Esophagus squamous epithelium (tissue), 4 donors: ENCODE measurements around the gene PPP1R14C.

Experiments used
- POLR2A ChIP-seq, 4 donors: fragments of 450-650 bp; IDR thresholded peaks; one replicate each; pipeline ENCODE4 v1.6.1; 2017; ENCODE audit warnings: antibody characterized with exemption in 4 of 4, mild to moderate bottlenecking in 4 of 4, moderate library complexity in 3 of 4
- TF ChIP-seq, protein P1 (sequence below), 6 experiments: fragments of 450-650 bp in 4 of 6; fragments of 200-600 bp in 2 of 6; sonication (generic) in 2 of 6; IDR thresholded peaks; one replicate each; pipeline ENCODE4 v1.5.1; 2016 to 2019; ENCODE audit warnings: antibody characterized with exemption in 6 of 6, mild to moderate bottlenecking in 4 of 6, moderate library complexity in 4 of 6

- no peak for TF ChIP-seq POLR2A (IDR thresholded peaks at IDR 0.05)
- TF ChIP-seq, protein P1, sequence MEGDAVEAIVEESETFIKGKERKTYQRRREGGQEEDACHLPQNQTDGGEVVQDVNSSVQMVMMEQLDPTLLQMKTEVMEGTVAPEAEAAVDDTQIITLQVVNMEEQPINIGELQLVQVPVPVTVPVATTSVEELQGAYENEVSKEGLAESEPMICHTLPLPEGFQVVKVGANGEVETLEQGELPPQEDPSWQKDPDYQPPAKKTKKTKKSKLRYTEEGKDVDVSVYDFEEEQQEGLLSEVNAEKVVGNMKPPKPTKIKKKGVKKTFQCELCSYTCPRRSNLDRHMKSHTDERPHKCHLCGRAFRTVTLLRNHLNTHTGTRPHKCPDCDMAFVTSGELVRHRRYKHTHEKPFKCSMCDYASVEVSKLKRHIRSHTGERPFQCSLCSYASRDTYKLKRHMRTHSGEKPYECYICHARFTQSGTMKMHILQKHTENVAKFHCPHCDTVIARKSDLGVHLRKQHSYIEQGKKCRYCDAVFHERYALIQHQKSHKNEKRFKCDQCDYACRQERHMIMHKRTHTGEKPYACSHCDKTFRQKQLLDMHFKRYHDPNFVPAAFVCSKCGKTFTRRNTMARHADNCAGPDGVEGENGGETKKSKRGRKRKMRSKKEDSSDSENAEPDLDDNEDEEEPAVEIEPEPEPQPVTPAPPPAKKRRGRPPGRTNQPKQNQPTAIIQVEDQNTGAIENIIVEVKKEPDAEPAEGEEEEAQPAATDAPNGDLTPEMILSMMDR (IDR thresholded peaks at IDR 0.05): no peak
Observed at GRCh38 chr6:150272264-150272975, 129.6 kb downstream of the PPP1R14C start.
